ENCODE data around the gene PLPPR1. TPM values are rescaled to one million over a fixed set of nuclear protein-coding genes. Genes with fewer than 3 reads are reported as not detected.

Gene PLPPR1
- total RNA-seq, 1 donor from 2014 or later: 5.0 TPM

DNA sequence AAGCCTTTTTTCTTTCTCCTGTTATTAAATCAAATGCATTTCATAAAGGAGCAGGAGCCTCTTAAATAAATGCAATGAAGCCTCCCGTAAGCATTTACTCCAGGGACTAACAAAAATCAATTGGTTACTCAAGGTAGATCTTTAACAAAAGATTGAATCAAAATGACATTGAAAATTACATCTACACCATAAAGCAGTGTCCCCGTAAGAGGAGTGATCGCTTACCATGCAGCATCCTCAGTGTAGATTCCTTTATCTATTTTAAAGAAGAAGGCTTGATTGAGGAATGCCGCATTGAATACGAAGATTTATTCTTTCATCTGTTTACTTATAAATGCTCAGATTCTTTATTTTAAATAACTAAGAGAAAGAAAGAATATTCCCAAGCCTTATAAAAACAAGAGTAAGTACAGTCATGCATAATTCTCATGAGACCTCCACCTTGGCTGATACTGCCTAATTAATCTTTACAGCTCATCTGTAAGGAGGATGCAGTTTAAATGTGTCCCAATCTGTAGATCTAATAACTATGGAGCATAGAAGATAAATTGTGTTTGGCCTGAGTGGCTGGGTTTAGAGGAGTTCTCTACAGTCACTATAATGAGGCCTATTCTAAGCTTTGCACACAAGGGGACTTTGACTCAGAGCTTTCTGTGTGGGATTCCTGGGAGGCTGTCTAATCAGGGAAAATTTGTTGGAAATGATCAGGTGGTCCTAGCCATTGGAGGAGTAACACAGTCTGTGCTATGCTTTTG, 55.1 kb downstream of the PLPPR1 start:
- Histone ChIP-seq H3K9me3 (no peaks in the 10 kb centered on the region), H3K36me3 (no peaks in the 10 kb centered on the region), H3K27me3 (no peaks in the 10 kb centered on the region), H3K4me3 (no peak overlapping the region), H3K27ac (no peak overlapping the region), H3K4me1 (no peaks in the 10 kb centered on the region)
- TF ChIP-seq, protein P1, sequence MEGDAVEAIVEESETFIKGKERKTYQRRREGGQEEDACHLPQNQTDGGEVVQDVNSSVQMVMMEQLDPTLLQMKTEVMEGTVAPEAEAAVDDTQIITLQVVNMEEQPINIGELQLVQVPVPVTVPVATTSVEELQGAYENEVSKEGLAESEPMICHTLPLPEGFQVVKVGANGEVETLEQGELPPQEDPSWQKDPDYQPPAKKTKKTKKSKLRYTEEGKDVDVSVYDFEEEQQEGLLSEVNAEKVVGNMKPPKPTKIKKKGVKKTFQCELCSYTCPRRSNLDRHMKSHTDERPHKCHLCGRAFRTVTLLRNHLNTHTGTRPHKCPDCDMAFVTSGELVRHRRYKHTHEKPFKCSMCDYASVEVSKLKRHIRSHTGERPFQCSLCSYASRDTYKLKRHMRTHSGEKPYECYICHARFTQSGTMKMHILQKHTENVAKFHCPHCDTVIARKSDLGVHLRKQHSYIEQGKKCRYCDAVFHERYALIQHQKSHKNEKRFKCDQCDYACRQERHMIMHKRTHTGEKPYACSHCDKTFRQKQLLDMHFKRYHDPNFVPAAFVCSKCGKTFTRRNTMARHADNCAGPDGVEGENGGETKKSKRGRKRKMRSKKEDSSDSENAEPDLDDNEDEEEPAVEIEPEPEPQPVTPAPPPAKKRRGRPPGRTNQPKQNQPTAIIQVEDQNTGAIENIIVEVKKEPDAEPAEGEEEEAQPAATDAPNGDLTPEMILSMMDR (IDR thresholded peaks at IDR 0.05): no peak
- no peak for ATAC-seq
- DNase-seq: no peak
- intact Hi-C loops (cut with DNase I): no loop called here

DNA sequence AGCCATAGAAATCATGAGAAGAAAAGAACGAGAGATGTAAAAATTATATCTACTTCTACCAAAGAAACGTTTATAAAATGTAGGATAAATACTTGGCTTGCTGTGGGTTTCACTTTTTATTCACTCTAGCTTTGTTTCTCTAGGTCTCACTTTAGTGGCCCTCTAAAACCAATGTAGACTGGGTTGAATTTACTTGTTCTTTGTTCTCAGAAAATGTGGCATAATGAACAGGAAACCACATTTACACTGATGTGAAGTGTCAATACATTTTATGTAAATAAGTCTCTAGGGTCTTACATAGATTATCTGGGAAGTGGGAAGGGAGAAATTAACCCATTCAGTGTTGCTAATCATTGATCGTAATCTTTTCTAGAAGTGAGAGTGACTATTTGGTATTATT, 58.9 kb downstream of the PLPPR1 start:
- Histone ChIP-seq H3K36me3 (no peaks in the 10 kb centered on the region), H3K4me3 (no peak overlapping the region), H3K4me1 (no peaks in the 10 kb centered on the region), H3K9me3 (no peaks in the 10 kb centered on the region), H3K27ac (no peak overlapping the region), H3K27me3 (no peaks in the 10 kb centered on the region)
- intact Hi-C loops (cut with DNase I): no loop called here
- DNase-seq: no peak
- TF ChIP-seq, protein P1 (IDR thresholded peaks at IDR 0.05): no peak
- no peak for ATAC-seq

DNA sequence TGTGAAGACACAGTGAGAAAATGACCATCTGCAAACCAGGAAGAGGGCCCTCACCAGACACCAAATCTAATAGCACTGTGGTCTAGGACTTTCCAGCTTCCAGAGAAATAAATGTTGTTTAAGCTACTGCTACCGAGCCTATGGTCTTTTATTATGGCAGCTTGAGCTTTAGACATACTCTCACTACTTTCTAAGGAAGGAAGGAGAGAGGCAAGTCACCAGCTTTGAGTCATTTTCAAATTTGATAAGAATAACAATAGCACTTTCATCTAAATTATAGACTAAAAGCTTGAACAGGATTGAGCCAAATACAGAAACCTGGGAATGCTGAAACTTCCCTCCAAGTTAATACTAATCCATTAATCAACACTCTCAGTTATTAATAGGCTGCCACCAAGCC, 64.4 kb downstream of the PLPPR1 start:
- intact Hi-C loops (cut with DNase I): no loop called here
- H3K4me1 ChIP-seq: no peaks in the 10 kb centered on the region
- no peak for ATAC-seq
- H3K4me3 ChIP-seq: no peak overlapping the region
- H3K9me3 ChIP-seq: no peaks in the 10 kb centered on the region
- H3K27ac ChIP-seq: no peak overlapping the region
- TF ChIP-seq, protein P1 (IDR thresholded peaks at IDR 0.05): no peak
- no peaks in the 10 kb centered on the region for H3K27me3 ChIP-seq
- H3K36me3 ChIP-seq: no peaks in the 10 kb centered on the region
- no peak for DNase-seq

DNA sequence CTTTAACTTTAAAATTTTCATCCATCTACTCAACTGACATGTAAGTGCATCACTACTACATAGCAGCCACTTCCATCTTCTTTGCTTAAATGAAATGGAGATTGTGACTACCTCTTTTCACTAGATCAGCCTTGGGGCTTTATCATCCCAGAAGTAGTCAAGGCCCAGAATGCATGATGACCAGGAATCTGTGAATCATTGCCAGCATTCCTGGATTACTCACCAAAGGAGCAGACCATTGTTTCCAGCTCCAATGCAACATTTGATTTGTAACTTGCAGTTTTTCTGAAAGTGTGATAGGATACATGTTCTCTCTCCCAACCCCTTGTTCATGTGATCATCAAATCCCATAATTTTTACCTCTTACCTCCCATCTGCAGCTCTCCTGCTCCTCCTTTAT, 65.1 kb downstream of the PLPPR1 start:
- Histone ChIP-seq H3K4me3 (no peak overlapping the region), H3K27ac (no peak overlapping the region), H3K36me3 (no peaks in the 10 kb centered on the region), H3K9me3 (no peaks in the 10 kb centered on the region), H3K4me1 (no peaks in the 10 kb centered on the region), H3K27me3 (no peaks in the 10 kb centered on the region)
- ATAC-seq: no peak
- intact Hi-C loops (cut with DNase I): no loop called here
- TF ChIP-seq, protein P1 (IDR thresholded peaks at IDR 0.05): no peak
- DNase-seq: no peak

DNA sequence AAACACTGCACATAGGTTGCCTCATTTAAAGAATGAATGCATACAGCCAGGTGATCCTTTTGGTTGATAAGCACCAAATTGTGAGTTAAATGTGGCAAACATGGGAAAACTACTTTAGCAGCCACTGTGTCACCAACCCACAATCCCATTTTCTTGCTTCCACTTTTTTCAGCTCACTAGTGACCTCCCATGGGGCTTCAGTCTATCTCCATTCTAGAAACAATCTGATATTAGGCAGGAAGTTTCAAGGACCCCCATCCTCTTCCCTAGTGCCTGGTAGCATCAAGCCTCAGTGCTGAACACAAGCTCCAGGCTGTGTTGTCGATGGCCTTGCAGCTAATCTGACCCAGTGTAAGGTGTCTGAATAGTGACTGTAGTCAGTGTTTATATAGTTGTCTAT, 66.2 kb downstream of the PLPPR1 start:
- Histone ChIP-seq H3K36me3 (no peaks in the 10 kb centered on the region), H3K27ac (no peak overlapping the region), H3K4me1 (no peaks in the 10 kb centered on the region), H3K4me3 (no peak overlapping the region), H3K9me3 (no peaks in the 10 kb centered on the region), H3K27me3 (no peaks in the 10 kb centered on the region)
- DNase-seq (no peak), ATAC-seq (no peak)
- TF ChIP-seq, protein P1 (IDR thresholded peaks at IDR 0.05): no peak
- intact Hi-C loops (cut with DNase I): no loop called here

DNA sequence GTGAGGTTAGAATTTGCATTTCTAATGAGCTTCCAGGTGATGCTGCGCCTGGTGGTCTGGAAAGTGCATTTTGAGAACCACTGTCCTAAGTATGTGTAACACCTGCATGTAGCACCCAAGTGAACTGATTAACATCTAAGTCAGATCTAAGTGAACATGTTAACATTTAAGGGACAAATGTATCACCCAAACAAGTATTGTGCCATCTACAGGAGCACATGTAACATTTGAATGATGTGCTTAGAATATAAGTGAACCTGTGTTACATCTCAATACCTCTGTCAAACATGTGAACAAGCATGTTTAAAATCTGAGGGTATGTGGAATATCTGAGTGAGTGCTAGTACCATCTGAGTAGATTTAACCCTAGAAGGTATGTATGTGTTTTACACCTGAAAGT, 68.7 kb downstream of the PLPPR1 start:
- intact Hi-C loops (cut with DNase I): no loop called here
- DNase-seq (no peak), ATAC-seq (no peak)
- Histone ChIP-seq H3K4me1 (no peaks in the 10 kb centered on the region), H3K27ac (no peak overlapping the region), H3K4me3 (no peak overlapping the region), H3K36me3 (no peaks in the 10 kb centered on the region), H3K27me3 (no peaks in the 10 kb centered on the region), H3K9me3 (no peaks in the 10 kb centered on the region)
- TF ChIP-seq, protein P1 (IDR thresholded peaks at IDR 0.05): no peak

Data from upper lobe of right lung (tissue), 1 donor.